HL-60 (cell line): ENCODE data around the gene AK5.

ENCODE experiments used
- DNase-seq, 2 experiments: peaks; one replicate each; pipeline ENCODE4 v3.0.0-alpha.2; 2010 to 2020; ENCODE audit warnings: low read depth in 1 of 2, low spot score in 1 of 2
- H3K27ac ChIP-seq: fragments of 250-450 bp; sonication (Bioruptor Pico); replicated peaks from 2 replicates; pipeline ENCODE4 v1.5.1; 2020; ENCODE audit warnings: mild to moderate bottlenecking, moderate library complexity
- H3K27me3 ChIP-seq: fragments of 250-450 bp; sonication (Bioruptor Pico); 2 replicates; pipeline ENCODE4 v1.5.1; 2021; ENCODE audit warnings: mild to moderate bottlenecking, moderate library complexity; ENCODE audit not compliant: insufficient read depth, poor library complexity, severe bottlenecking
- H3K4me3 ChIP-seq: replicated peaks from 2 replicates; pipeline ENCODE4 v1.5.1; 2011; ENCODE audit warnings: mild to moderate bottlenecking, control low read depth, low read length; ENCODE audit not compliant: insufficient read depth
- GABPA ChIP-seq: IDR thresholded peaks from 2 replicates; pipeline ENCODE4 v1.6.1; 2012; ENCODE audit warnings: low read depth
- POLR2AphosphoS5 ChIP-seq: IDR thresholded peaks from 2 replicates; pipeline ENCODE4 v1.6.1; 2012; ENCODE audit warnings: low read depth
- REST ChIP-seq: IDR thresholded peaks from 2 replicates; pipeline ENCODE4 v1.6.1; 2012; ENCODE audit warnings: low read depth; ENCODE audit not compliant: insufficient replicate concordance
- SPI1 ChIP-seq: IDR thresholded peaks from 2 replicates; pipeline ENCODE4 v1.6.1; 2012; ENCODE audit warnings: low read depth, mild to moderate bottlenecking, borderline replicate concordance
- TF ChIP-seq, protein P1 (sequence below): IDR thresholded peaks from one replicate; pipeline ENCODE4 v1.5.1; 2011; ENCODE audit warnings: low read length, control low read depth, inconsistent platforms; ENCODE audit not compliant: insufficient read depth

Gene AK5

DNA sequence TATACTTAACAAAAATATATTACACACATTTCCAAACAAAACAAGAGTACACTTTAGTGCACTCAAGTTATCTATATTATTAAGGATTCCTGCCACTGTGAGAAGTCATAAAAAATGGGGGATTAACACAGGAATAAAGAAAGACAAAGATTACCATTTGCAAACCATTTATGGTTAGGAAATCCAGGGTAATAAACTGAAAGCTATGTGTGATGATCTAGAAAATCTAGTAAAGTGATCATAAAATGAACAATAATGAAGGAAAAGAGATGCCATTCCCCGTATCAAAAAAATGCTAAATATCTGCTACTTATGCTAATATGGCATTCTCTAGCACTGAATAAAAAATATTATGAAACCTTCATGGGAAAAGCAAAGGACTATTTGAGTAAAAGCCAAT is 101.4 kb downstream of the AK5 start:
- Histone ChIP-seq H3K27me3 (no peaks in the 10 kb centered on the region), H3K4me3 (no peak overlapping the region), H3K27ac (no peak overlapping the region)
- TF ChIP-seq GABPA, result no peak
- no peak for TF ChIP-seq SPI1
- TF ChIP-seq REST, result no peak
- TF ChIP-seq, protein P1, sequence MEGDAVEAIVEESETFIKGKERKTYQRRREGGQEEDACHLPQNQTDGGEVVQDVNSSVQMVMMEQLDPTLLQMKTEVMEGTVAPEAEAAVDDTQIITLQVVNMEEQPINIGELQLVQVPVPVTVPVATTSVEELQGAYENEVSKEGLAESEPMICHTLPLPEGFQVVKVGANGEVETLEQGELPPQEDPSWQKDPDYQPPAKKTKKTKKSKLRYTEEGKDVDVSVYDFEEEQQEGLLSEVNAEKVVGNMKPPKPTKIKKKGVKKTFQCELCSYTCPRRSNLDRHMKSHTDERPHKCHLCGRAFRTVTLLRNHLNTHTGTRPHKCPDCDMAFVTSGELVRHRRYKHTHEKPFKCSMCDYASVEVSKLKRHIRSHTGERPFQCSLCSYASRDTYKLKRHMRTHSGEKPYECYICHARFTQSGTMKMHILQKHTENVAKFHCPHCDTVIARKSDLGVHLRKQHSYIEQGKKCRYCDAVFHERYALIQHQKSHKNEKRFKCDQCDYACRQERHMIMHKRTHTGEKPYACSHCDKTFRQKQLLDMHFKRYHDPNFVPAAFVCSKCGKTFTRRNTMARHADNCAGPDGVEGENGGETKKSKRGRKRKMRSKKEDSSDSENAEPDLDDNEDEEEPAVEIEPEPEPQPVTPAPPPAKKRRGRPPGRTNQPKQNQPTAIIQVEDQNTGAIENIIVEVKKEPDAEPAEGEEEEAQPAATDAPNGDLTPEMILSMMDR, result no peak
- no peak for TF ChIP-seq POLR2AphosphoS5
- DNase-seq, result no peak

DNA sequence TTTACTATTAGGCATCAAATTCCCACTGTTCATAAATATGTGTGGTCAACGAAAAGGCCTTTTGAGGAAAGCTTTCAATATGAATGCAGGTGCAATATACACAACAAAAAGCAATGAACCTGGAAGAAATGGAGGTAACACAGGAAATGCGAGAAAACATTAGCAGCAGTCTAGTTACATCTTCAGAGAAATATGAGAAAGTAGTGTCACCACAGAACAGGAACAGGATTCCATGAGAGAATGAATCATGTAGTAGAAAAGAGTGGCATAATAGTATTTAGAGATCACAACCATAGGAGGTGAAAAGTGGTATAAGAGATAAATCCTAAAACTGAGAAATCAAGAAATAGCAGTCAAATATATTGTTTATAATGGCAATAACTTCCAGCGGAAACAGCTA is 103.7 kb downstream of the AK5 start:
- Histone ChIP-seq H3K27ac (no peak overlapping the region), H3K27me3 (no peaks in the 10 kb centered on the region), H3K4me3 (no peak overlapping the region)
- TF ChIP-seq, protein P1, result no peak
- TF ChIP-seq REST (no peak), SPI1 (no peak), GABPA (no peak), POLR2AphosphoS5 (no peak)
- DNase-seq, result no peak

DNA sequence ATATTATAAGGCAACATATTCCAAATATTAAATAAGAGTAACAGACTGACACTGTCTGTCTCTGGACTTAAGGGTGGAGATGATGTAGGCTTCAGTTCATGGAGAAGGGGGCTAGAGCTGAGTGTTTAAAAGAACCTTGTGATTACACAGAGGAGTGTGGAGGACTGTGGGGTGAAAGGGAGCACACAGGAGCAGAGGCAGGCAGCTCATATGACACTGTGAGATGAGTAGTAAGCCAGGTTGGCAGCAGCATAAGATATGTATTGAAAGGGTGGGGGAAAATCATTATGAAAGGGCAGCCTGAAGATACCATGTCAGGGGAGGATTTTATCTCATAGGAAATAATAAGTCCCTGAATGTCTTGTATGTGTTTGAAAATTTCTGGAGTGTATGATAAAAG is 104.5 kb downstream of the AK5 start:
- TF ChIP-seq SPI1, result no peak
- no peak for TF ChIP-seq REST
- no peak for TF ChIP-seq POLR2AphosphoS5
- no peak for TF ChIP-seq GABPA
- TF ChIP-seq, protein P1, result no peak
- Histone ChIP-seq H3K4me3 (no peak overlapping the region), H3K27me3 (no peaks in the 10 kb centered on the region), H3K27ac (no peak overlapping the region)
- DNase-seq, result no peak
